MM.1S (cell line): ENCODE results near the gene ZYX.

ENCODE experiments used
- EZH2 ChIP-seq: fragments of 300-600 bp; sonication (generic); optimal IDR thresholded peaks from 2 replicates; pipeline ENCODE3; 2017; ENCODE audit warnings: low read depth, mild to moderate bottlenecking, antibody characterized with exemption, low read length, mixed read lengths
- EZH2phosphoT487 ChIP-seq: fragments of 300-600 bp; sonication (generic); IDR thresholded peaks from 2 replicates; pipeline ENCODE4 v1.6.1; 2018; ENCODE audit warnings: antibody characterized with exemption, low read length
- TF ChIP-seq, protein P1 (sequence below): fragments of 300-600 bp; sonication (generic); IDR thresholded peaks from 2 replicates; pipeline ENCODE4 v1.5.1; 2016; ENCODE audit warnings: antibody characterized with exemption, low read length, mixed read lengths

DNA sequence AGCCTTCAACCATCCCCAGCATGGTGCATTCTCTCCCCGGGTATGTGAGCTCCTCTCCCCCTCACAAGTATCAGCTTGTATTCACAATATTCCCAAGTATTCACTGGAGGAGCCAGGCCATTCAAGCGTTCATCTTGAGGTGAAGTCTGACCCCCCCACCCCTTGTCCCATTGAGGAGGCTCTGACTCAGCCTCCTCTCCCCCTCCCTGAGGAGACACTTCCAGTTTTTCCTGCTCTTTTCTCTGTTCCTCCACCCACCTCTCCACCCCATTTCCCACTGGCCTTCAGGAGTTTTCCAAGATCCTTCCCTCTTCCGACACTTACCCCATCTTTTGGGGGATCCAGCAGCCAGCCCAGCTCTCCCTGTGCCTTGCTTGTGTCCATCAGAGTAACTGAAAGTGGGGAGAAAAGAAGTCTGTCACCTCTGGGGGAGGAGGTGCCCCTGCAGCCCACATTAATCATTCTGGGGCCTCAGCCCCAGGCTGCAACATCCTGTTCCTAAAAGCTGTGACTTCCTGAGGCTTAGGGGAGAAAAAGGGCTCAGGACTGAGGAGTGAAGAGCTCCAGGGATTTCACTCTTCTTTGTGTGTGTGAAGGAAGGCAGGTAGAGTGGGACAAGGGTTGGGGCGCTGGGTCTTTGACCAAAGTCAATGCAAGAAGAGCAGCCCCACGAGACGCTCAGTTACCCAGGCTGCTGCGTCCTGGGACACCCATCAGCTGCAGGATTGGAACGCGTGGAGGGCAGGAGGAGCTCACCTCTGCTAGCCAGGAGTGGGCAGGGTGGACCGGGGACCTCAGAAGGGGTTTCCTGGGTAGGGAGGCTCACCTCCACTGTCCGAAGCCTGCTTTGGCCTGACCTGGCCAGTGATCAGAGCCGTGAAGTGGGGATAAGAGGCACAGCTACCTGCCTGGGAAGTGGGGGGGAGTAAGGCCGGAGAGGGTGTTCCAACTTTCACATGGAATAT is 26.4 kb downstream of the ZYX start:
- TF ChIP-seq, protein P1, sequence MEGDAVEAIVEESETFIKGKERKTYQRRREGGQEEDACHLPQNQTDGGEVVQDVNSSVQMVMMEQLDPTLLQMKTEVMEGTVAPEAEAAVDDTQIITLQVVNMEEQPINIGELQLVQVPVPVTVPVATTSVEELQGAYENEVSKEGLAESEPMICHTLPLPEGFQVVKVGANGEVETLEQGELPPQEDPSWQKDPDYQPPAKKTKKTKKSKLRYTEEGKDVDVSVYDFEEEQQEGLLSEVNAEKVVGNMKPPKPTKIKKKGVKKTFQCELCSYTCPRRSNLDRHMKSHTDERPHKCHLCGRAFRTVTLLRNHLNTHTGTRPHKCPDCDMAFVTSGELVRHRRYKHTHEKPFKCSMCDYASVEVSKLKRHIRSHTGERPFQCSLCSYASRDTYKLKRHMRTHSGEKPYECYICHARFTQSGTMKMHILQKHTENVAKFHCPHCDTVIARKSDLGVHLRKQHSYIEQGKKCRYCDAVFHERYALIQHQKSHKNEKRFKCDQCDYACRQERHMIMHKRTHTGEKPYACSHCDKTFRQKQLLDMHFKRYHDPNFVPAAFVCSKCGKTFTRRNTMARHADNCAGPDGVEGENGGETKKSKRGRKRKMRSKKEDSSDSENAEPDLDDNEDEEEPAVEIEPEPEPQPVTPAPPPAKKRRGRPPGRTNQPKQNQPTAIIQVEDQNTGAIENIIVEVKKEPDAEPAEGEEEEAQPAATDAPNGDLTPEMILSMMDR: no peak
- no peak for TF ChIP-seq EZH2
- TF ChIP-seq EZH2phosphoT487: no peak
